Right lobe of liver (tissue), 6 donors: Measurements from ENCODE around the gene CDH1. TPM values are rescaled to one million over a fixed set of nuclear protein-coding genes. Genes with fewer than 3 reads are reported as not detected.

ENCODE experiments used
- ATAC-seq, 4 donors: fragments of 200-7000 bp; cut with Tn5 transposase; one replicate each; pipeline ENCODE4 v1.9.1; 2020; ENCODE audit warnings: mild to moderate bottlenecking in 4 of 4, moderate library complexity in 4 of 4
- DNase-seq, 3 donors: peaks; one replicate each; pipeline ENCODE4 v3.0.0-alpha.2; 2020
- H3K27ac ChIP-seq, 3 donors: fragments of 200-600 bp; one replicate each; pipeline ENCODE4 v1.8.0; 2022
- H3K27me3 ChIP-seq, 2 donors: fragments of 200-600 bp; one replicate each; pipeline ENCODE4 v1.8.0; 2022
- H3K36me3 ChIP-seq, 4 donors: fragments of 200-600 bp; sonication (generic) in 1 of 4; one replicate each; pipeline versions ENCODE4 v1.5.1 to v1.8.0; 2017 to 2022; ENCODE audit warnings: control low read depth in 1 of 4
- H3K4me1 ChIP-seq, 4 donors: fragments of 200-600 bp; sonication (generic) in 1 of 4; one replicate each; pipeline versions ENCODE4 v1.5.1 to v1.8.0; 2017 to 2022; ENCODE audit warnings: control low read depth in 1 of 4
- H3K4me3 ChIP-seq, 3 donors: fragments of 200-600 bp; one replicate each; pipeline ENCODE4 v1.8.0; 2022
- H3K9me3 ChIP-seq, 4 donors: fragments of 200-600 bp; sonication (generic) in 1 of 4; one replicate each; pipeline versions ENCODE4 v1.5.1 to v1.8.0; 2017 to 2022; ENCODE audit warnings: control low read depth in 1 of 4
- CTCF ChIP-seq, 4 donors: fragments of 200-600 bp in 3 of 4; fragments of 450-650 bp in 1 of 4; IDR thresholded peaks; one replicate each; pipeline versions ENCODE4 v1.5.1 to v1.8.0; 2016 to 2022; ENCODE audit warnings: antibody characterized with exemption in 4 of 4, mild to moderate bottlenecking in 2 of 4
- POLR2A ChIP-seq: fragments of 450-650 bp; IDR thresholded peaks from one replicate; pipeline ENCODE4 v1.6.1; 2017; ENCODE audit warnings: antibody characterized with exemption, mild to moderate bottlenecking
- WGBS: methylation state at CpG from one replicate; pipeline ENCODE4 v1.1.6; 2018; ENCODE audit warnings: low coverage, low lambda C conversion rate; ENCODE audit not compliant: insufficient coverage; ENCODE audit errors: missing lambda C conversion rate; 5-methylcytosine and 5-hydroxymethylcytosine counted together
- intact Hi-C, 2 donors: fragments of 100-400 bp; cut with DNase I; formaldehyde crosslinking; loops; one replicate each; pipeline versions ENCODE4 v1.11.2 to v1.14.1; 2022
- total RNA-seq, 6 experiments: library from RNA; depleted of rRNA in 2 of 6; stranded (reverse); fragments of >200 nt in 2 of 6; fragmentation: NEBNext Ultra II Directional in 3 of 6; extraction: Animal tissue kit (Norgen Biotek cat#: 25700) in 3 of 6; gene quantifications; one replicate each; pipeline versions ENCODE4 v1.1.0 to v1.2.4, GENCODE V29; 2016 to 2023
- donor health status: DM: no; HTN: yes; CAD: no.
- donor health status: DM: no; HTN: no; CAD: no.
- donor health status: DM: no; HTN: no; CAD: no.
- donor health status: DM: no; HTN: yes; CAD: no.
- donor health status: DM: no; HTN: yes; CAD: no.

Gene CDH1
- total RNA-seq, 6 experiments from 2014 or later: 54.3 to 130 (median 76.5) TPM

GRCh38 chr16:68798398-68798797, 61.3 kb downstream of the CDH1 start:
- no peaks in the 10 kb centered on the region for H3K9me3 ChIP-seq
- H3K4me1 ChIP-seq: peaks cover 0 to 14% (median 6%) of the 10 kb centered on the region in 4 donors
- no peak for TF ChIP-seq POLR2A
- no peak for TF ChIP-seq CTCF (IDR thresholded peaks at IDR 0.05)
- 86% methylated on average over 1 of the region's 2 CpGs for WGBS
- H3K4me3 ChIP-seq: no peak overlapping the region
- ATAC-seq (no peak), DNase-seq (no peak)
- peak overlapping the region in 1 of 3 donors; percentile 0 for H3K27ac ChIP-seq
- peaks cover 0 to 17% (median 1%) of the 10 kb centered on the region in 4 donors for H3K36me3 ChIP-seq
- no peaks in the 10 kb centered on the region for H3K27me3 ChIP-seq
- intact Hi-C loops: no loop called here

DNA sequence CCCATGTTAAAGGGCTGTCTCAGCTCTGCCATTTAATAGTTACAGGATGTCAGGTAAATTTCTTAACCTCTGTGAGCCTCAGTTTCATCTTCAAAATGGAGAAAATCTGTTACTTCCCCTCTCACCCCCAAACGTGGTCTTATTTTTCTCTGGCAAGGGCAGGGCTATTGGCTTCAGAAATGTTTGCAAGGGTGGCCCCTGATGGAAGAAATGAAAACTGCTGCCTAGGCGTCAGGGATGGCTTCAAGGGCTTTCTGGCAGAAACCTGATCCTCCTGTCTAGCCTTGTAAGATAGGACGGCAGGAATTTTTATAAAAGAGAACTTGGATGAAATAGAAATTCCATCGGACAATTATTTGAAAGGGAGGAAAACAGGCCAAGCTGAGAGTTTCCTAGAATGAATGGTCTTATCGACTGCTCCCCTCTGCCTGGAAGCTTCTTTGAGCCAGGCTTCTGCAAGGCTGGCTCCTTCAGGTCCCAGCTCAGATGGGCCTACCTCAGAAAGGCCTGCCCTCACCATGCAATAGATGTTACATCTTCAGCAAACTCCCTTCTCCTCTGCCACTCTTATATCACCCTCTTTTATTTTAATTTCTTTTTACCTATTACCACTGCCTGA, 63.3 kb downstream of the CDH1 start:
- 23% methylated on average over 5 of the region's 5 CpGs for WGBS
- Histone ChIP-seq H3K4me3 (no peak overlapping the region), H3K27ac (no peak overlapping the region), H3K4me1 (peaks cover 0 to 1% (median 0%) of the 10 kb centered on the region in 4 donors), H3K9me3 (no peaks in the 10 kb centered on the region), H3K36me3 (peaks cover 0 to 17% (median 1%) of the 10 kb centered on the region in 4 donors), H3K27me3 (no peaks in the 10 kb centered on the region)
- TF ChIP-seq POLR2A: no peak
- peak; percentile 43 to 76 (median 74) for TF ChIP-seq CTCF (IDR thresholded peaks at IDR 0.05)
- ATAC-seq: peak; percentile 80 to 90 (median 87)
- DNase-seq: peak in 1 of 3 donors; percentile 55
- intact Hi-C loops: loop anchor here in 1 of 2 donors (5.0 kb wide), 1 partner anchor 93 kb away; no protein-coding TSS in a partner anchor

DNA sequence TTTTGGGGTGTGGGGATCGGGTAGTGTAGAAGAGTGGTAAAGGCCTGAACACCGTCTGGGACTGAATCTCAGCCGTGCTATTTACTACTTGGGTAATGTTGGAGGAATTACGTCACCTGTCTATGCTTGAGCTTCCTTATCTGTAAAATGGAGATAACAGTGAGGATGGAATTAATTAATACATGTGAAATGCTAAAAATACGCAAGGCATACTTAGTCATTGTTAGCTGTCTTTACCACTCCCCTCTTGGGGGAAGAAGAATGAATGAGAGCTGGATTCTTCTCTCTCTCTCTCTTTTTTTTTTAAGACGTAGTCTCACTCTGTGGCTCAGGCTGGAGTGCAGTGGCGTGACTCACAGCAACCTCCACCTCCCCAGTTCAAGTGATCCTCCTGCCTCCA, 65.1 kb downstream of the CDH1 start:
- no peak overlapping the region for H3K27ac ChIP-seq
- H3K9me3 ChIP-seq: no peaks in the 10 kb centered on the region
- WGBS: 85% methylated on average over 5 of the region's 7 CpGs
- H3K36me3 ChIP-seq: peaks cover 0 to 17% (median 1%) of the 10 kb centered on the region in 4 donors
- H3K27me3 ChIP-seq: no peaks in the 10 kb centered on the region
- intact Hi-C loops: loop anchor here in 1 of 2 donors (5.0 kb wide), 1 partner anchor 95 kb away; no protein-coding TSS in a partner anchor
- TF ChIP-seq POLR2A: no peak
- TF ChIP-seq CTCF (IDR thresholded peaks at IDR 0.05): no peak
- no peaks in the 10 kb centered on the region for H3K4me1 ChIP-seq
- no peak for DNase-seq
- ATAC-seq: no peak
- no peak overlapping the region for H3K4me3 ChIP-seq

DNA sequence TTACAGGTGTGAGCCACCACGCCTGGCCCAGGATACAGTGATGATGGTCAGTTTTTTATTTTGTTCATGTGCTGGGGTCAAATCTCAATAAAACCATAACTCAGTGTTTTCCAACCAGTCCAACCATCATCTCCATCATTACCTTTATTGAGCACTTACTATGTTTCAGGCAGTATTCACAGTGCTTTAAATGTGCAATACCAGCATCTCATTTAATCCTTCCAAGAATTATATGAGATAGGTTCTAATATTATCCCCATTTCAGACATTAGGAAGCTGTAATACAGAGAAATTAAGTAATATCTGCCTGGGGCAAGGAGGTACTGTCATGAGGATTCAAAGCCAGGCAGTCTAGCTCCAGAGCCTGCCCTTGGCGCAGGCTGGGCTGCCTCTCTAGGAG, 69.3 kb downstream of the CDH1 start:
- intact Hi-C loops: no loop called here
- H3K27ac ChIP-seq: no peak overlapping the region
- no peak overlapping the region for H3K4me3 ChIP-seq
- 100% methylated on average over 2 of the region's 2 CpGs for WGBS
- H3K4me1 ChIP-seq: no peaks in the 10 kb centered on the region
- H3K27me3 ChIP-seq: no peaks in the 10 kb centered on the region
- TF ChIP-seq POLR2A: no peak
- no peak for TF ChIP-seq CTCF (IDR thresholded peaks at IDR 0.05)
- H3K9me3 ChIP-seq: no peaks in the 10 kb centered on the region
- peaks cover 5 to 50% (median 19%) of the 10 kb centered on the region in 4 donors for H3K36me3 ChIP-seq
- DNase-seq (no peak), ATAC-seq (no peak)
